C4-2B (cell line): ENCODE data around the gene TCEANC.

Source experiments
- H3K27ac ChIP-seq: fragments of 450-650 bp; 2 replicates; pipeline ENCODE4 v1.5.1; 2017
- ZFX ChIP-seq: fragments of 450-650 bp; IDR thresholded peaks from 2 replicates; pipeline ENCODE4 v1.6.1; 2017
- TF ChIP-seq, protein P1 (sequence below): fragments of 450-650 bp; conservative IDR thresholded peaks from 2 replicates; pipeline ENCODE4 v1.5.1; 2017; ENCODE audit warnings: mild to moderate bottlenecking

The TCEANC gene

DNA sequence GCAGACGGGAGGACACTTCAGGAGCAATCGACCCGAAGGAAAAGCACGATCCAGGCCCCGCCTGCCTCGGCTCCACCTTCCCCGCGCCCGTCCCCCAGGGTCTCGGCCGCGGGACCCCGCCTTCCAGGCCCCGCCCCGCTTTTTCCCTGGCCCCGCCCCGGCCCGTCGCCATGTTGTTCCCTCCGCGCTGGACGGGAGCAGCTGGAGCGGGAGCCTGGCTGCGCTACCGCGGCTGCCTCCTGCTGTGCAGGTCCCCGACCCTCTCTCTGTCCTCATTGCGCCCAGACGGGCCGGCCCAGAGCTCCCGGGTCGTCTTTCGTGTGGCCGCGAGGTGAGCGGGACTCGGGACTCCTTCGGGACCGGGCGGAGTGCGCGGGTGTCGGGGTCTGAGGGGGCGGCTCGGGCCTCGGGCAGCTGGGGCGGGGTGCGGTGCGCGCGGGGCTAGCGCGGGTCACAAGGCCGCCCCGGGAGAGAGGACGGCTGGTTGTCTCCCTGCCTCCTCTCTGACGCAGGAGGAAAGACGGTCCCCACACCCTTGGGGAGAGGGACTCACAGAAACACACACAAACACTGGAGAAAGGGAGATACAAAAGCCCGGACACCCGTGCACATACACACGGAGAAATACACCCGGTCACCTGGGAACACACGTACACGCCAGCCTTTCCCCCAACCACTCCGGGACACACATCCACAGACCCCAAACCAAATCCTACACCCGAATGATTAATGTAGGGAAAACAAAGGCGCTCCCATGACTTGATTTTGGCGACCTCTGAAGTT, 36.2 kb downstream of the TCEANC start, which contains the start of gene RAB9A:
Gene RAB9A, plus strand, starts transcription at position 171 of the 783 bp plus-strand sequence. CDS start 19,619 bp downstream, outside the sequence.
- TF ChIP-seq, protein P1, sequence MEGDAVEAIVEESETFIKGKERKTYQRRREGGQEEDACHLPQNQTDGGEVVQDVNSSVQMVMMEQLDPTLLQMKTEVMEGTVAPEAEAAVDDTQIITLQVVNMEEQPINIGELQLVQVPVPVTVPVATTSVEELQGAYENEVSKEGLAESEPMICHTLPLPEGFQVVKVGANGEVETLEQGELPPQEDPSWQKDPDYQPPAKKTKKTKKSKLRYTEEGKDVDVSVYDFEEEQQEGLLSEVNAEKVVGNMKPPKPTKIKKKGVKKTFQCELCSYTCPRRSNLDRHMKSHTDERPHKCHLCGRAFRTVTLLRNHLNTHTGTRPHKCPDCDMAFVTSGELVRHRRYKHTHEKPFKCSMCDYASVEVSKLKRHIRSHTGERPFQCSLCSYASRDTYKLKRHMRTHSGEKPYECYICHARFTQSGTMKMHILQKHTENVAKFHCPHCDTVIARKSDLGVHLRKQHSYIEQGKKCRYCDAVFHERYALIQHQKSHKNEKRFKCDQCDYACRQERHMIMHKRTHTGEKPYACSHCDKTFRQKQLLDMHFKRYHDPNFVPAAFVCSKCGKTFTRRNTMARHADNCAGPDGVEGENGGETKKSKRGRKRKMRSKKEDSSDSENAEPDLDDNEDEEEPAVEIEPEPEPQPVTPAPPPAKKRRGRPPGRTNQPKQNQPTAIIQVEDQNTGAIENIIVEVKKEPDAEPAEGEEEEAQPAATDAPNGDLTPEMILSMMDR, result no peak
- no peak; the same call in 1 of the 2 replicates for TF ChIP-seq ZFX
- peak within 1 kb of the TSS; percentile 95 for H3K27ac ChIP-seq

DNA sequence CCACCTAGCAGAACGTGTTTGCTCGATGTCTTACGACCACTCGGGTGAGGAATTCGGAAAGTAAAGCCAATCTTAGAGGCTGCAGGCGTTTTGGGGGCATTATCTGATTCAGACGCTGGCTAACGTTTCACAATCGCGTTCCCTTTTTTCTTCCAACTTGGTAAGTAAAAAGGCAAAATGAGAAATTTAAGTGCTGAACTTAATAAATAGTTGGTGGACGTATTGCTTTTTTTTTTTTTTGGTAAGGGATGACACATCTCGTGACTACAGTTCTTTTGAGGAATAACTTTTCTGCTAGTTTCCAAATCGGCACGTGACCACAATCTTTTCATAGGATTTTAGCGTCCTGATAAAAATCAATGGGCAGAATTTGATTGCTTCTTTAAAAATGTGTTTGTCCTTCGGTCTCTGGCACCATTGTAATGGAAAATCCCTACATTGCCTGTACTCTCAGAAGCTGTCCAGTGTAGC, 36.8 kb downstream of the TCEANC start:
- TF ChIP-seq, protein P1, result no peak
- no peak for TF ChIP-seq ZFX
- peak overlapping the region; percentile 95 for H3K27ac ChIP-seq

DNA sequence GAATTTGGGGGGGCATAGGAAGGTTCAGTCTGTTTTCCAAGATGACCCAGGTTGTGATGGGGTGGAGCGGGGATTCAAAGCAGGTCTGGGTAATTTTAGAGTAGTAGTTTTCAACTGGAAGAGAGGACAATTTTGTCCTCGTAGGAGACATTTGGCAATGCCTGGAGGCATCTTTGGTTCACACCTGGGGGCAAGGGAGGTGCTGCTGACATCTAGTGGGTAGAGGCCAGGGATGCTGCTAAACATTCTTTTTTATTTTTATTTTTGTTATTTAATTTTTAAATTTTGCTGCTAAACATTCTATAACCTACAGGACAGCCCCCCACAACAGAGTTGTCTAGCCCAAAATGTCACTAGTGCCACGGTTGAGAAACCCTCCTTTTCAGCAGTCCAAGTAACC, 37.9 kb downstream of the TCEANC start:
- TF ChIP-seq, protein P1, result peak; percentile 25
- no peak for TF ChIP-seq ZFX
- H3K27ac ChIP-seq, result no peak overlapping the region

DNA sequence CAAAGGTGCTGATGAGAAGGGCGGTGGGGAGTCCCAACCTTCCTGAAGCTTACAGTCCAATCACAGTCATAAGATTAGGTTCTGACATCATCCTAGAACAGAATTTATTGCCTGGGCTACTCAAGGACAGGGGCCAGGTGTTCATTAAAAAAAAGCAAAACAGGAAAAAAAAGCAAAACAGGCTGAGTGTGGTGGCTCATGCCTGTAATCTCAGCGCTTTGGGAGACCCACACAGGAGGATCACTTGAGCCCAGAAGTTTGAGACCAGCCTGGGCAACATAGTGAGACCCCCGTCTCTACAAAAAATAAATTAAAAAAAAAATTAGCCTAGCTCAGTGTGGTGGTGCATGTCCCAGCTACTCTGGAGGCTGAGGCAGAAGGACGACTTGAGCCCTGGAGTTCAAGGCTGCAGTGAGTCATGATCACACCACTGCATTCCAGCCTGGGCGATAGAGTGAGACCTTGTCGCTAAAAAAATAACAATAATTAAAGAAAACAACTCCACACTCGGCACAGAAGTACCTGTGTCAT, 39.0 kb downstream of the TCEANC start:
- TF ChIP-seq, protein P1, result no peak
- TF ChIP-seq ZFX, result no peak
- H3K27ac ChIP-seq, result no peak overlapping the region

DNA sequence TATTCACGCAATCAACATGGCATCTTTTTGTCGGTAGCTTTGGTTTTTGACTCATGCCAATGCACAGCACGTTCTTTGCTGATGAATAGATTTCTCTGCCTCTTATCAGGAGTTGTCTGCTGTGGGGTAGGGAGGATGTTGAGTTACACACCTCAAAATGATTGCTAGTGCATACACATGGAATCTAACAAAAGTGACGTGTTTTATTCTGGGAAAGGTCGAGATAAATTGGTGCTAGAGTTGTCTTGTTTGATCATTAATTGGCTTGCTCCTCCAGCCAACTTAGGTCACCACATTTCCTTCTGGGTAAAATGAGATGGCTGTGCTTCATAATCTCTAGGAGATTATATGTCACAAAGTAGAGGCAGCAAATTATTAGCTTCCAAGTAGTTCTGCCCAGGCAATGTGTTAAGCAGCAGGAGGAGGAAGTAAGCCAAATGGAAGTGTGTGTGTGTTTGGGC, 39.9 kb downstream of the TCEANC start:
- TF ChIP-seq ZFX, result no peak
- TF ChIP-seq, protein P1, result no peak
- H3K27ac ChIP-seq, result no peak overlapping the region

DNA sequence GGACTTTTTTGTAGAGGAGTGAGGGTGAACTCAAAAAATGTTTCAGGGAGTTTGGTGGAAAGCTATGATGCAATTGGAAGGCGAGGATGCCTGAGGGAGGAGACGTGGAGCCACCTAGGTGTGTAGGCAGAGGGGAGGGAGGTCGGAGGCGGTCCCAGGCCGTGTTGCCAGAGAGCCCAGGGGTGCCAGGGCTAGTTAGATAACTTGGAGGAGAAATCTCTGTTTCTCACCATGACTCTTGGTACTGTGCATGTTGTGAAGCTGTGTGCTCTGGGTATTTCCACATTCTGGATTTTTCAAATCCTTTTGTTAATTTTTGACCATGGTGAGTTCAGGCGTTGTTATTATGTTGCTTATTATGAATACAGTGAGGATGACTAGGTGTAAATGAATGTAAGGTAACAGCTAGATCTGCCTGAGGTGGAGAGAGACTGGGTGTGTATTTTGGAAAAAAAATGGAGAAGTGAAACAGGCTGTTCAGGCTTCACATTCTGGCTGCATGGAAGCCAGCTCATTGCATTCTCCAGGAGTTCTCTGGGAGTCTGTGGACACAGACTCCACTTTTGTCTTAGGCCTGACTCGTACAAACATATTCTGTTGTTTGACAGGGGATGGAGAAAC, 40.5 kb downstream of the TCEANC start:
- TF ChIP-seq, protein P1, result no peak
- no peak for TF ChIP-seq ZFX
- H3K27ac ChIP-seq, result no peak overlapping the region

DNA sequence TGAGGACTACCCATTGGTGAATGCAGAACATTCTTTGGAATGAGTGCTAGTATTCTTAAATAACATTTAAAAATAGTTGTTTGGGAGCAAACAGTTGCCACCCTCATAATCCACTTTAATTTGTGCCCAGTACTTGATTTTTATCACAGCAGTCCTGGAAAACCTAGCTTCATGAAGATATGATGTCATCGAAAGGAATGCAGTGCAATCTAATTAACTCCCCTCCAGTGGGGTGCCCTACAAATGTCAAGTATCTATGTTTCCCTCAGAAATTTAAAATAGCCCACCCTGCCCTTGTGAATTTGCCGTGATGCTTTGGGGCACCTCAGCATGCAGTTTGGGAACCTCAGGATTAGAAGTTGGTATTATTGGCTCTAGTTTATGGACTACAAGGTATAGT, 41.4 kb downstream of the TCEANC start:
- TF ChIP-seq, protein P1, result no peak
- TF ChIP-seq ZFX, result no peak
- no peak overlapping the region for H3K27ac ChIP-seq
